ENCODE data around the gene TMEM101.
"Not testable (repeated sequence)": the region's sequence is repeated elsewhere in the genome, so short reads cannot be mapped to it uniquely, and the experiment has no call there.

The TMEM101 gene

GRCh38 chr17:43974382-43975266 is 40.1 kb downstream of the TMEM101 start:
- FAIRE-seq: no peak

GRCh38 chr17:43972444-43973212 is 42.1 kb downstream of the TMEM101 start:
- FAIRE-seq: not testable (repeated sequence)

GRCh38 chr17:43971436-43971835 is 43.3 kb downstream of the TMEM101 start:
- FAIRE-seq: not testable (repeated sequence)

DNA sequence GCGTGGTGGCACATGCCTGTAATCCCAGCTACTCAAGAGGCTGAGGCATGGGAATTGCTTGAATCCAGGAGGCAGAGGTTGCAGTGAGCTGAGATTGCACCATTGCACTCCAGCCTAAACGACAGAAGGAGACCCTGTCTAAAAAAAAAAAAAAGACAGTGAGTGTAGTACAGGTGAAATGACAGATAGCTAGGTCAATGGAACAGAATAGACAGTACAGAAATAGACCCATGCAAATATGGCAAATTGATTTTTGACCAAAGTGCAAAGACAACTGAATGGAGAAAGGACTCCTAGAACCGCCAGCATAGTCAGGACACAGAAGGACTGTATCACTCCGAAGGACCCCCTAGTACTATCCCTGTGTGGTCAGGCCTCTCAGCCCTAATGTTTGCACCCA is 44.4 kb downstream of the TMEM101 start:
- no peak for FAIRE-seq

DNA sequence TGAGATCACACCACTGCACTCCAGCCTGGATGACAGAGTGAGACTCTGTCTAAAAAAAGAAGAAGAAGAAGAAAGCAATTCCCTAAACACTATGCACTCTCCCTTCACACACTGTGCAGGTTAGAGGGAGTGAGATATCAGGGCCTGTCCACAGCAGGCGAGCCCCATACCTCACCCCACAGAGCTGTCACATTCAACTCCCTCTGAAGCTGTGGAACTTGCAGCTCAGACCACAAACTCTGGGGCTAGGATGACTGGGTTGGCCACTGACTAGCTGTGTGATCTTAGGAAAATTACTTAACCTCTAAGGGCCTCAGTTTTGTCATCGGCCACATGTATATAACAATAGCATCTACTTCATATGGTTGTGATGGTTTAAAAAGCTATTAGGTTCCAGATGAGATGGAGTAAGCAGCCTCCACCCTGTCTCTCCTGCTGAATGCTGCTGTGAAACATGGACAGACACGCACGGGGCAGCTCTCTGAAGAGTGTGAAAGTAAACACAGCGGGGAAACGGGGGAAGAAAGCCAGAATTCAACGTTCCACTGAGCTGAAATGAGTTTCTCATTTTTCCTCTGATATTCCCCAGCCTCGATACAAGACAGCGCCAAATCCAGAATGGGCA is 47.4 kb downstream of the TMEM101 start:
- no peak for FAIRE-seq

GRCh38 chr17:43966276-43966675 is 48.5 kb downstream of the TMEM101 start:
- no peak for FAIRE-seq

GRCh38 chr17:43962479-43962878 is 52.3 kb downstream of the TMEM101 start:
- no peak for FAIRE-seq

GRCh38 chr17:43961954-43962353 is 52.8 kb downstream of the TMEM101 start:
- no peak for FAIRE-seq

GRCh38 chr17:43961292-43961691 is 53.5 kb downstream of the TMEM101 start:
- not testable (repeated sequence) for FAIRE-seq
